ENCODE measurements around the gene NFIX.
"Not testable (repeated sequence)": the region's sequence is repeated elsewhere in the genome, so short reads cannot be mapped to it uniquely, and the experiment has no call there.

NFIX gene

DNA sequence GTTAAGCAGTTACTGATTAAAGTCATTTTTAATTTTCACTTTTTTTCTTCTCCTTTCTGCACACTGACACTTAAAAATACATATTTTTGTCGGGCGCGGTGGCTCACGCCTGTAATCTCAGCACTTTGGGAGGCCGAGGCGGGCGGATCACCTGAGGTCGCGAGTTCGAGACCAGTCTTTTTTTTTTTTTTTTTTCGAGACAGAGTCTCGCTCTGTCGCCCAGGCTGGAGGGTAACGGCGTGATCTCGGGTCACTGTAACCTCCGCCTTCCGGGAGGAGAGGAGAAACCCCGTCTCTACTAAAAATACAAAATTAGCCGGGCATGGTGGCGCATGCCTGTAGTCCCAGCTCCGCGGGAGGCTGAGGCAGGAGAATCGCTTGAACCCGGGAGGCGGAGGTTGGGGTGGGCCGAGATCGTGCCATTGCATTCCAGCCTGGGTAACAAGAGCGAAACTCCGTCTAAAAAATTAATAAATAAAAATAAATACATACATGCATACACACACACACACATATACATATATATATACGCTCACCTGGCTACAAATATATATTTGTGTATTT is 37.8 kb upstream of the NFIX start:
- DNase-seq (ENCODE audit: low spot score): not testable (repeated sequence)

DNA sequence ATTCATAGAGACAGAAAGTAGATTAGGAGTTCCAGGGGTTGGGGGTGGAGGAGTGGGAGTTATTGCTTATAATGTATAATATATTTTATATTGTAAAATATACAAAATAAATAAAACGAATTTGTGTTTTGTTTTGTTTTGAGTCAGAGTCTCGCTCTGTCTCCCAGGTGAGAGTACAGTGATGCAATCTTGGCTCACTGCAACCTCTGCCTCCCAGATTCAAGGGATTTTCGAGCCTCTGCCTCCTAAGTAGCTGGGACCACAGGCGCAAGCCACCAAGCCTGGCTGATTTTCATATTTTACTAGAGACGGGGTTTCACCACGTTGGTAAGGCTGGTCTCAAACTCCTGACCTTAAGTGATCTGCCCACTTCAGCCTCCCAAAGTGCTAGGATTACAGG is 35.8 kb upstream of the NFIX start:
- no peak for DNase-seq (ENCODE audit: low spot score)

GRCh38 chr19:12965017-12965811 is 30.1 kb upstream of the NFIX start:
- DNase-seq (ENCODE audit: low spot score): peak; percentile 89

- DNase-seq (ENCODE audit: low spot score): no peak
Observed at GRCh38 chr19:12965812-12966135, 29.5 kb upstream of the NFIX start.

DNA sequence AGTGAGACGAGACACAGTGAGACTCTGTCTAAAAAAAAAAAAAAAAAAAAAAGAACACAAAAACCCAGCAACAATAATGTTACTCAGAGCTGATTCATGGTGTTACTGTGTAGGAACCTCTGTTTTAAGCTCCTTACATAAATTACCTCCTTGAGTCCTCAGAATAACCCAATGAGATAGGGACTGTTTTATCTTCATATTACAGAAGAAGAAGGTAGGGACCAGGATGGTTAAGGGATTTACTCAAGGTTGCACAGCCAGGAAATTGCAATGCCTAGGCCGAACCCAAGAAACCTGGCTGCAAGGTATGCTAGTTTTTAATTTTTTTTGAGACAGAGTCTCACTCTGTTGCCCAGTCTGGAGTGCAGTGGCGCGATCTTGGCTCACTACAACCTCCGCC is 27.4 kb upstream of the NFIX start:
- DNase-seq (ENCODE audit: low spot score): no peak

DNA sequence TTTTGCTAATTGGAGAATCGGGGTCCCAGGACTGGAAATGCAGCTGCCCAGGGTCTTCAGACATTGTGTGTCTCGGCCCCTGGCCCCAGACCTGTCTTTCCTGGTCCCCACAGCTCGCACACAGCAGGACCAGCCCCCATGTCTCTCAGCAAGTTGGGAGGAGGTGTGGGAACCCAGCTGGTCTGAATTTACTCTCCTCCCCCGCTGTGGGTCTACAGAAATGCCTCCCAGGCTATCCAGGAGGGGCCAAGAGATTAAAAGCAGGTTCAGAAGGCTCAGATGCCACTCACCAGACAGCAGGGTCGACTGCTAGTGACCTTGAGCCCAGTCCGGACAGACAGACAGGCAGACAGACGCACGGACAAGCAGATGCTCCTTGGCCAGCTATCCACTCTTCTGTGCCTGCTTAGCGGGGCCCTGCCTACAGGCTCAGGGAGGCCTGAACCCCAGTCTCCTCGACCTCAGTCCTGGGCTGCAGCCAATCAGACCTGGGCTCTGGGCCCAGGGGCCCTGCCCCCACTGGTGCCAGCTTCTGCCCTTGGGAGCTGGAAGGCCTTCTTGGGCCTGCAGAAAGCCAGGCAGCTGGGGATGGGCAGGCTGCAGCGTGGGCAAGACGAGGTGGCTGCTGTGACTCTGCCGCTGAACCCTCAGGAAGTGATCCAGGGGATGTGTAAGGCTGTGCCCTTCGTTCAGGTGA is 25.8 kb upstream of the NFIX start, which contains the start of gene DAND5:
Gene DAND5, plus strand, starts transcription at position 285 of the 697 bp plus-strand sequence. Its CDS starts 85 bp downstream, at position 370.
- no peak for DNase-seq (ENCODE audit: low spot score)

DNA sequence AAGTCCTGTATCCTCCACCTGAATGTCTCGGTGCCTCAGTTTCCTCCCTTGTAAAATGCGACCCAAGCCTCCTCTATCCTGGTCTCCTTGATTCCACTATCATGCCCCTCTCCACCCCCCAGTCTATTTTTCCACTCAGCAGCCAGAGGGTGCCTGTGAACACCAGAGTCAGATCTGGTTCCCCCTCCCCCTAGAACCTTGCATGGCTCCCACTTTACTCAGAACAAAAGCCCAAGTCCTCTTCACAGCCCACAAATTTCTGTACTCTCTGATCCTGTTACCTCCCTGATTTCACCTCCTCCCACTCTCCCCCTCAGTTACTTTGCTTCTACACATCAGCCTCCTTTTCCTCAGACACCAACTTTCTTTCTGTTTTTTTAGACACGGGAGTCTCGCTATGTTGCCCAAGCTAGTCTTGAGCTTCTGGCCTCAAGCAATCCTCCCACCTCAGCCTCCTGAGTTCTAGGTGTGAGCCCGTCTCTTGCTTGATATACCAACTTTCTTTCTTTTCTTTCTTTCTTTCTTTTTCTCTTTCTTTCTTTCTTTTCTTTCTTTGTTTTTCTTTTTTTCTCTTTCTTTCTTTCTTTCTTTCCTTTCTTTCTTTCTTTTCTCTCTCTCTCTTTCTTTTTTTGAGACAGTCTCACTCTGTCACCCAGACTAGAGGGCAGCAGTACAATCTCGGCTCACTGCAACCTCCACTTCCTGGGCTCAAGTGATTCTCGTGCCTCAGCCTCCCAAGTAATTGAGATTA is 25.0 kb upstream of the NFIX start:
- no peak for DNase-seq (ENCODE audit: low spot score)

DNA sequence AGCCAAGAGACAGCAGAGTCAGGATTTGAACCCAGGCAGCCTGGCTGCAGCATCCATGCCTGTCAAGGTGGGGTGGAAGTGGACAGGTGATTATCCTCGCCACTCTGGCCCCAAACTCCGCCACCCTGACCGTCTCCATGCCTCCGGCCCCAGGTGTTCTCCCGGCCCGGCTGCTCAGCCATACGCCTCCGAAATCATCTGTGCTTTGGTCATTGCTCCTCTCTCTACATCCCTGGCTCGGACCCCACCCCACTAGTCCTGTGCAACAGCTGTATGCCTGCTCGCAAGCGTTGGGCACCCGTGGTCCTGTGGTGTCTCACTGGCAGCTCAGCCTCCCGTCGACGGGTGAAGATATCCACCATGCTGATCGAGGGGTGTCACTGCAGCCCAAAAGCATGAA is 22.0 kb upstream of the NFIX start:
- DNase-seq (ENCODE audit: low spot score): no peak

DNA sequence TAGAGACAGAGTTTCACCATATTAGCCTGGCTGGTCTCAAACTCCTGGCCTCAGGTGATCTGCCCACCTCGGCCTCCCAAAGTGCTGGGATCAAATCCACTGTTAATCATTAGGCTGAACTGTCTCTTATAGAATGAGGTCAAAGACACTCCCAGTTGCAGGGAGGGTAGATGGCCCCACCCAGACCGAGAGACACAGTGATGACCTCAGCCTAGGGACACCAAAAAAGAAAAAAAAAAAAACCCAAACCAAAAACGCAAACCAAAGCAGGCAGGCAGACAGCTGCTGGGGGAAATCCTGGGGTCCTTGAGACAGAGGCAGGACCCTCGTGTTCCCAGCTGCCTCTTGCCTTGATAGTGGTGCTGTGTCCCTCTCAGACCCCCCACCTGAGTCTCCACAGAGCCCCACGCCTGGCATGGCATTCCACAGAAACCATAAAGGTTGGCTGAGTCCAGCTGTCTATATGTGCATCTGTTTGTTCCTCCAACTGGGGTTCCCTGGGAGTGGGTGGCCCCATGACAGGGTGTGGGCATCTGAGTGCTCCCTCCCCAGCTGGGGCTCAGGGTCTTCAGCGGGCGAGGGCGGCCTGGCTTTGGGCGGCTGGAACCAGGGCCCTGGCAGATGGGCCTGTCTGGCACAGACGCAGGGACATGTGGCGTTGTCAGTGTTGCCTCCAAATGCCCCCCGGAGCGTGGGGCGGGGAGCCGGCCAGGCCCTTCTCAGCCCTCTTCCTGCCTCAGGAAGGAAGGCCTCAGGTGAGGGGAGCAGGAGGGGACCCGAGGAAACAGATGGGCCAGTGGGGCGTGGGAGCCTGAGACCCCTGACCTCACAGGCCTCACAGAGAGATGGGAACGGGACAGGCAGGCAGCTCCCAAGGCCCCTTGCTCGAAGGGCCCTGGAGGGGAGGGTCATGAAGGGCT is 20.7 kb upstream of the NFIX start:
- no peak for DNase-seq (ENCODE audit: low spot score)

DNA sequence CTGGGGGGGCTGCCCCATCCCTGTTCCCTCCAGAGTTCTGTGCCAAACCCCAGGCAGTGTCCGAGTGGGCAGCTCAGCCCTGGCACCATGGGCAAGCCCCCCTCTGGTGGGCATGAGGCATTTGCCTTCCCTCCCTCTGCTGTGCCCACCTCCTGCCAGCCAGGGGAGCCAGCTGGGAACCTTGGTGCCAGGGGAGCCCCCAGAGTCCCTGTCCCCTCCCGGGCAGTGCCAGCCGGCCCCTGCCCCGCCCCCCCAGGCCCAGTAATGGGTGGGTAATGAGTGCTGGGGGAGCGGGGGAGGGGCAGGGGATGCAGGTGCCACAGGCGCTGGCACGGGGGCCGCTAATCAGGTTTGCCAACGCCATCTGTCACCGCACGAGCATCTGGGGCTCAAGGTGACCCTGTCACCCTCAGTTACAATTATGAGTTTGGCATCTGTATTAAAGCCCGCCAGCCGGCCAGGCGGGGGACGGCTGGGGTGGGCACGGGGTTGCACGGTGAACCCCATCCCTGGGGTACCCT is 20.0 kb upstream of the NFIX start:
- DNase-seq (ENCODE audit: low spot score): no peak

DNA sequence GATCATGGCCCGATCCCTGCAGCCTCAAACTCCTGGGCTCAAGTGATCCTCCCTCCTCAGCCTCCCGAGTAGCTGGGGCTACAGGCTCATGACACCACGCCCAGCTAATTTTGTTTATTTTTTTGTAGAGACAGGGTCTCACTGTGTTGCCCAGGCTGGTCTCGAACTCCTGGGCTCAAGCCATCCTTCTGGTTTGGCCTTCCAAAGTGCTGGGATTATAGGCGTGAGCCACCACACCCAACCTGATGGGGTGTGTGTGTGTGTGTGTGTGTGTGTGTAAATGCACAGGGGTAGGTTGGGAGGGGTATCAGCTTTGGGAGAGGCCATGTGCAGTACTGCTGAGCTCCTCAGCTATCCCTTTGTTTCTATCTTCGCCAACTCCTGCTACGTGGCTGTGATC is 19.2 kb upstream of the NFIX start:
- DNase-seq (ENCODE audit: low spot score): not testable (repeated sequence)

- no peak for DNase-seq (ENCODE audit: low spot score)
Observed at GRCh38 chr19:12979974-12980373, 15.3 kb upstream of the NFIX start.

- DNase-seq (ENCODE audit: low spot score): no peak
Observed at GRCh38 chr19:12982648-12983047, 12.6 kb upstream of the NFIX start.

GRCh38 chr19:12983091-12983490 is 12.2 kb upstream of the NFIX start:
- no peak for DNase-seq (ENCODE audit: low spot score)

DNA sequence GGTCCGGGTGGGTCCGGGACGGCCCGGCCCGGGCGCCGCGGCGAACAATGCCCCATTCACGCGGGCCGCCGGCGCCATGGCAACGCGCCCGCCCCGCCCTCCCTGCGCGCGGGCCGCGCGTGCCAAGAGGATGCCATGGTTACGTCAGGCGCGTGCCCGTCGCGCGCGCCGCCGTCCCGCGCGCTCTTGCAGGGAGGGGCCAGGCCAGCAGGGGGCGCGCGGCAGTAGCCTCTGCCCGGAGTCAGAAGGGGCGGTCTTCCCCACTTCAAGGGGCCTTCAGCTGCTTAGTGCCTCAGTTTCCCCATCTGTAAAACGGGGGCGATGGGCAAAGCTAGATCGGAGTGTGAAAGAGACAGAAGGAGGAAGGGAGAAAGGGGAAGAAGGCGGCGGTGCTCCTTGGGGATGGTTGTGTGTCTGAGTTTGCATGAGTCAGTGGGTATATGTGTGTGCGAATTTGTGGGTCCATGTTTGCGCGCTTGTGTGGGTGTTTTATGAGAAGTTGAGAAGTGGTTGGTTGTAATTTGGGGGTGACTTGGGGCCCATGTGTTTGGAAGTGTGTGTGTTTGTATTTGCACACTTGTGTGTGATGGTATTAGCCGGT is 11.6 kb upstream of the NFIX start:
- peak; percentile 96 for DNase-seq (ENCODE audit: low spot score)

DNA sequence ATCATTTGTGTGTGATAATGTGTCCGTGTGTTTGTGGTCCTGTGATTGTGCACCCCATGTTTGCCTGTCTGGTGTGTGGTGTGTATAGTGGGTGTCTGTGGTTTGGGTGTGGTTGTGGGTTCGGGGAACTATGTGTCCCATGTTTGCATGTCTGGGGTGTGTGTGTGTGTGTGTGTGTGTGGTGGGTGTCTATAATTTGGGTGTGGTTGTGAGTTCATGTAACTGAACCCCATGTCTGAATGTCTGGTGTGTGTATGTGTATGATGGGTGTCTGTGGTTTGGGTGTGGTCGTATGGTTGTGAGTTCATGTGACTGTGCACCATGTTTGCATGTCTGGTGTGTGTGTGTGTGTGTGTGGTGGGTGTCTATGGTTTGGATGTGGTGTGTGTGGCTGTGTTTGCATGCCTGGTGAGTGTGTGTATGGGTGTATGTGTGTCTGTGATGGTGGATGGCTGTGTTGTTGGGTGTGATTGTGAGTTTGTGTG is 11.1 kb upstream of the NFIX start:
- DNase-seq (ENCODE audit: low spot score): no peak

GRCh38 chr19:12984683-12985048 is 10.6 kb upstream of the NFIX start:
- DNase-seq (ENCODE audit: low spot score): no peak

DNA sequence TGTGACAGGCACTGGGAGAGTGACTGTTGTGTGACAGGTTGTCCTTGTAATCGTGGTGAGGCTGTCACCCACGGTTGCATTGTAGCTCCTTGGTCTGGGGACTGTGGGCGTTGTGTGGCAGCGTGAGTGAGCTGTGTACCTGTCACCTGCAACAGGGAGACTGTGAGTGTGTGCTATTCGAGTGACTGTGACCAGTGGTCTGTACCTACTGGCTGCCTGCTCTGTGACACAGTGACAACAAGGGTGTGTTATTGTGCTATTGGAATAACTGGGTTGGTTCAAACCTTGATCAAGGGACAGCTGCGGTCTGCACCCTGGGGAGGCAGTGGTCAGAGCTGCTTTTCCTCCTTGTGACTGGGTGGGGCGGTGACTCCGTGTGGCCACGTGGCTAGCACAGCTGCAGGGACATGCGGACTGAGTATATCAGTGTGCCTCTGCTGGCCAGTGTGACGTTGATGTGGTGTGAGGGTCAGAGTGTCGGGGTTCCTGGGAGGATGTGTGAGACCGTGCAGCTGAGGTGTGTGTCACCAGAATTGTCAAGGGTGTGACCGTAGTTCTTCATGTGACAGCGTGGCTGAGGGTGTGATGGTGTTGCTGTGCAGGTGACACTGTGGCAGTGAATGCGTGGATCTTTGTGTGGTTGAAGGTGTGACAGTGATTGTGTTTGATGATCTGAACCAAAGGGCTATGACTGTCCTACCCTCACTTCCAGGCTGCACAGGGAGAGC is 10.1 kb upstream of the NFIX start:
- no peak for DNase-seq (ENCODE audit: low spot score)

- no peak for DNase-seq (ENCODE audit: low spot score)
Observed at GRCh38 chr19:12986726-12987125, 8.5 kb upstream of the NFIX start.

- DNase-seq (ENCODE audit: low spot score): no peak
Observed at GRCh38 chr19:12987190-12987589, 8.1 kb upstream of the NFIX start.
